HG02763 (cell line): ENCODE results near the gene MCL1.
"Not testable (repeated sequence)": the region's sequence is repeated elsewhere in the genome, so short reads cannot be mapped to it uniquely, and the experiment has no call there.

Experiments
- ATAC-seq: cut with Tn5 transposase; IDR thresholded peaks from one replicate; pipeline ENCODE4 v1.9.1; 2021; ENCODE audit warnings: mild to moderate bottlenecking, moderate library complexity; ENCODE audit not compliant: unreplicated experiment

Gene MCL1

DNA sequence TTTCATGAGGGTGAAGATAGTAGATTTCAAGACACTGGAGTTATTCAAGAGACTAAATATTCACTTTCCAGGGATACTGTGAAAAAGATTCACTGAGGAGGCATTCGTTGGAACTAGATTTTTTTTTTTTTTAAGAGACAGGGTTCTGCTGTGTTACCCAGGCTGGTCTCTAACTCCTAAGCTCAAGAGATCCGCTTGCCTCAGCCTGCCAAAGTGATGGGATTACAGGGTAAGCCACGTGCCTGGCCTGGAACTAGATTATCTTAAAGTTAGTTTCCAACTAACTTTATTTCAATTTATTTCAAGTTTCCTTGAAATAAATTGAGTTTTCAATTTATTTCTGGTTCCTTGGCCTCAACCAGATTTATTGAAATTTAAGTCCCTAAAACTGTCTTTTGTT is 24.3 kb upstream of the MCL1 start:
- ATAC-seq = no peak

DNA sequence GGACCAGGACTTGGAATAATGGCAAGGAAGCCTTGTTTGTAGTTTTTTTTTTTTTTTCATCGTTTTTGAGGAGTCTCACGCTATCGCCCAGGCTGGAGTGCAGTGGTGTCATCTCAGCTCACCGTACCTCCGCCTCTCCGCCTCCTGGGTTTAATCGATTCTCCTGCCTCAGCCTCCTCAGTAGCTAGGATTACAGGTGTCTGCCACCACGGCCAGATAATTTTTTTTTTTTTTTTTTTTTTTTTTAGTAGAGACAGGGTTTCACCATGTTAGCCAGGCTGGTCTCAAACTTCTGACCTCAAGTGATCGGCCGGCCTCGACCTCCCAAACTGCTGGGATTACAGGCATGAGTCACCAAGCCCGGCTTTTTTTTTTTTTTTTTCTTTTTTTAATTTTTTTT is 23.0 kb upstream of the MCL1 start:
- ATAC-seq = not testable (repeated sequence)

DNA sequence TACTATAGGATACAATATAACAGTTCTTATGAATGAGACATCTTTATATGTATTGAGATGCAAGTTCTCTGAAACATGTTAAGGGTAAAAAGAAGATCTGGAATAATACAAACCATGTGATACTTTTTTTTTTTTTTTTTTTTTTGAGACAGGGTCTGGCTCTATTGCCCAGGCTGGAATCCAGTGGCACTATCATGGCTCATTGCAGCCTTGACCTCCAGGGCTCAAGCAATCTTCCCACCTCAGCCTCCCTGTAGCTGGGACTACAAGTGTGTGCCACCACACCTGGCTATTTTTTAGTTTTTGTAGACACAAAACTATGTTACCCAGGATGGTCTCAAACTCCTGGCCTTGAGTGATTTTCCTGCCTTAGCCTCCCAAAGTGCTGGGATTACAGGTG is 22.1 kb upstream of the MCL1 start:
- no peak for ATAC-seq

DNA sequence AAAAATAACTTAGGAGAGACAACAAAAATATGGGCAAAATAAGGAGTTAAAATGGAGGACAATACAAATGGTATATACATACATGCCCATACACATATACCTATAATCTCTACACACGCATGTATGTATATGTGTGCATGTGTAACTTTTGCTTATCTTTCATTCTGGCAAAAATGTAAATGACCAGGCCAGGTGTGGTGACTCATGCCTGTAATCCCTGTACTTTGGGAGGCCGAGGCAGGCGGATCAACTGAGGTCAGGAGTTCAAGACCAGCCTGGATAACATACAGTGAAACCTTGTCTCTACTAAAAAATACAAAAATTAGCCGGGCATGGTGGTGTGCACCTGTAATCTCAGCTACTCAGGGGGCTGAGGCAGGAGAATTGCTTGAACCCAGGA is 18.9 kb upstream of the MCL1 start:
- ATAC-seq = not testable (repeated sequence)

DNA sequence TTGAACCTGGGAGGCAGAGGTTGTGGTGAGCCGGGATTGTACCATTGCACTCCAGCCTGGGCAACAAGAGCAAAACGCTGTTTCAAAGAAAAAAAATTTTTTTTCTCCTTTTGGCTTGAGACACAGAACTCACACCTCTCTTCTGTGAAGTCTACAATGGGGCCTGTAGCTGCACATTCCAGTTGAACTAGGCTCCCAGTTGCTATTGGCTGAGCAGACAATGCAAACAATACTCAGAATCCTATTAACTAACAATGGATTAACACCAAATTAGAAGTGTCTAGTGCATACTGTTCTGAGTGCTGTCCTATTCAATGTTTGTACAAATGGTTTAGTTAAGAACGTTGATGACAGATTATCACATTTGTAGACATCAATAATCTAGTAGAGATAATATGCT is 17.6 kb upstream of the MCL1 start:
- ATAC-seq = no peak

- no peak for ATAC-seq
Measured at GRCh38 chr1:150596095-150596892, 16.9 kb upstream of the MCL1 start.

DNA sequence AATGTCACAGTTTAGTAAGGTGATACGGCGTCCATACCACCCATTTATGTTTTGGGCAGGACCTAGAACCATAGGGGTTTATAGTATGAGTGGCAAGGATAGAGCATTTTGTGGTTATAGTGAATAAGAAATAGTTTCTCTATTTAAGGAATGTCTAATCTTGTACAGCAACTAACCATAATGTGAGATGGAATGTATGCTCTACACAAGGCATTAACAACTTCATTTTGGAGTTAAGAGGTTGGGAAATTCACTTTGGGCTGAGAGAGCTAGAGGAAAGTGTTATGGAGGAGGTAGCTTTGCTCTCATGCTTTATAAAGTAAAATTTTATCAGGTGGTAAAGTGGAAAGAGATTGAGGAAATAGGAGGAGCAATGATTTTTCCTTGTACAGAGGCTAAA is 3.0 kb upstream of the MCL1 start:
- ATAC-seq = no peak

GRCh38 chr1:150581962-150582361 is 2.6 kb upstream of the MCL1 start:
- ATAC-seq = not testable (repeated sequence)

- not testable (repeated sequence) for ATAC-seq
Measured at GRCh38 chr1:150581437-150581836, 2.0 kb upstream of the MCL1 start.

GRCh38 chr1:150580966-150581365 is 1.6 kb upstream of the MCL1 start:
- ATAC-seq = not testable (repeated sequence)

- ATAC-seq = no peak
Measured at GRCh38 chr1:150579945-150580642, 684 bp upstream of the MCL1 start.

GRCh38 chr1:150578272-150579109 is 919 bp downstream of the MCL1 start:
- no peak for ATAC-seq

- no peak for ATAC-seq
Measured at GRCh38 chr1:150577557-150578271, 1.7 kb downstream of the MCL1 start.

DNA sequence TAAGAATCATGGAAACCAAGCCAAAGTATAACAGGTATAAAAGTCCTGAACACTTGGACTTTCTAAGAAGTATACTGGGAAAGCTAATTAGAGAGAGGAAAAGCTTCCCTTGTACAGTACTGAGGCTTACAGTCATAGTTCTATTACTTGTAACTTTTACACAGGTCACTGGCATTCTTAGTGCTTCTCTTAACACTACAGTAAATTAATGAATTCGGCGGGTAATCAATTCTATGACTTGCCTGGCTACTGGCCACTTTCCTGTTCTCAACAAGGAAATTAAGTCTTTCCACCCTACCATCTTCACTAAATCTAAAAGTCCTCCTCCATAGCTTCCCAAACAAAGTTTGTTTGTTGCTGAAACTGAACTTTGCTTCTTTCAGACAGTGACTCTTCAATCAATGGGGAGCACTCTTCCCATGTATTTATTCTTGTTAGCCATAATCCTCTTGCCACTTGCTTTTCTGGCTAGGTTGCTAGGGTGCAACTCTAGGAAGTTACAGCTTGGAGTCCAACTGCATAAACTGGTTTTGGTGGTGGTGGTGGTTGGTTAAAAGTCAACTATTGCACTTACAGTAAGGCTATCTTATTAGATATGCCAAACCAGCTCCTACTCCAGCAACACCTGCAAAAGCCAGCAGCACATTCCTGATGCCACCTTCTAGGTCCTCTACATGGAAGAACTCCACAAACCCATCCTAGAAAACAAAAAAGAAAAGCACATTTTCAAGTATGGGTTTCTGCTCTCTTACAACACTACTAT is 2.4 kb downstream of the MCL1 start:
- no peak for ATAC-seq

DNA sequence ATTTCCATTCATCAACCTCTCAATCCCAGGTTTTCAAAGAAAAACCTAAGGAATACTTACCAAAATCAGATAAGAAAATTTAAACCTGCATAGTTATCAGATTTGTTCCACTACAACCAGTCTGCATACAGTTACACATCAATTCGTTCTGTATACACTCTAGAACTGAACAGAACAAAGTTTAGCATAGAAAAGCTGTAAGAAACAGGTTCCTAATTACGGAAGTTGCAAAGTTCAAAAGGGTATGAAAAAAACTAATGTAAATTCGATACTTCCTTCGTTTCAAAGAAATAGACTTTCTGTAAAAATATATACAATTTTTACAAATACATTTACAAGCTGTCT is 3.1 kb downstream of the MCL1 start:
- no peak for ATAC-seq

GRCh38 chr1:150575518-150576366 is 3.7 kb downstream of the MCL1 start:
- no peak for ATAC-seq

DNA sequence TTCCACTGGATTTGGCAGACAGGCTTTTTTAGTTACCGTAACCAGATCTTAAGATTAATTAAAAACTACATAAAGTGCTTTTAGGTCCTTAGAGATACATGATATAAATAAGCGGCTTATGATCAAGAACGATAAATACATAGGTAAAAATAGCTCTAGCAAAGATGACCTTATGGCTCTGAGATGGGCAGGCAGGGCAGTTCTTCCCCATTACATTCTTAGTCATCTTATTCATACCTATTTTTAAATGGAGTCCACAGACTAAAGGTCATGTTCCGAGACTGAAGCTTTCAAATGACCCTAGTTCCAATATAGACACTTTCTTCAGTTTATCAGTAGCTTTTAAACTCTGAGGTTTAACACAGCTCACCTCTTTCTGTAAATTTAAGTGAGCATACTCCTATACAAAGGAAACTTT is 4.3 kb downstream of the MCL1 start:
- no peak for ATAC-seq

DNA sequence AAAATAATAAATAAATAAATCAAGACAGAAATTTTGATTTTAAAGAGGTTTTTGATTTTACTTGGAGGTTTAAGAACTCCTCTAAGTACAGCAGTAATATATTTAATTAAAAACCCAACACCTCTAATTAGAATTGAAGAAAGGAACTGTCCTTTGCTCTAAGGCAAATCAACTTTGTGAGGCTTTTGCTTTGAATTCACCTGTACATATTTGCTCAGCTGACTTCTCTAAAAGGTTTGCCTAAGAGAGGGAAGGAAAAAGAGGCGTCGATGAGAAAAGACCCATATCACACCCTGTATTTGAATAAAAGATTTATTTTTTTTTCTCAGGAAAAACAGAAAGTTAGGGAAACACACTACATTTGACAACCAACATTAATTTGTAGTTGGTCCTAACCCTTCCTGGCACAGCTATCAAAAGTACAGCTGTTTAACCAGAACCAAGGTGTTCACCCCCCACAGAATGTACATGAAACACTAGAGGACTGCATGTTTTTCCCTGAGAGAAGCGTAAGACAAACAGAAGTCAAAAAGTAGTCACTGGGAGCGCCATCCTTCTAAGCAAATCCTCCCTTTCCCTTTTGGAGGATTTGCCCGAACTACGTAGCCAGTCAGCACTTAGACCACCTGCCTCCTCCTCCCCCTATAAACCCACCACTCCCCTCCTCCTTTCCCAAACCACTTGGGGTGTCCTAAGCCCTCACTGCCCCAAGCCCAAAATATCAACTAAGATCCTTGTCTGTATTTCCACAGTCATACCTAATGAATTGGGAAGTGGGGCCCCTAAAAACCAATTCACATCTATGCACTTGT is 4.9 kb downstream of the MCL1 start:
- ATAC-seq = no peak
